Thyroid gland (tissue), 4 donors: ENCODE data around the gene PELI2. TPM values are rescaled to one million over a fixed set of nuclear protein-coding genes. Genes with fewer than 3 reads are reported as not detected.

Experiments used
- DNase-seq, 2 donors: peaks; one replicate each; pipeline ENCODE4 v3.0.0-alpha.2; 2019
- H3K27ac ChIP-seq, 3 donors: fragments of 200-600 bp; sonication (generic); 1 replicate in 2 of 3; 2 replicates in 1 of 3; pipeline ENCODE4 v1.5.1; 2016 to 2019; ENCODE audit warnings: mild to moderate bottlenecking in 1 of 3, moderate library complexity in 1 of 3
- H3K27me3 ChIP-seq: fragments of 200-600 bp; sonication (generic); one replicate; pipeline ENCODE4 v1.5.1; 2019
- H3K36me3 ChIP-seq, 2 donors: fragments of 200-600 bp; sonication (generic); one replicate each; pipeline ENCODE4 v1.5.1; 2016 to 2019
- H3K4me1 ChIP-seq, 2 donors: fragments of 200-600 bp; sonication (generic); one replicate each; pipeline ENCODE4 v1.5.1; 2017 to 2019
- H3K4me3 ChIP-seq, 3 donors: fragments of 200-600 bp; sonication (generic); replicated peaks in 1 of 3; 1 replicate in 2 of 3; 2 replicates in 1 of 3; pipeline ENCODE4 v1.5.1; 2016; ENCODE audit warnings: mild to moderate bottlenecking in 1 of 3
- H3K9me3 ChIP-seq: fragments of 200-600 bp; sonication (generic); one replicate; pipeline ENCODE4 v1.5.1; 2017
- CTCF ChIP-seq, 6 experiments: fragments of 200-600 bp in 3 of 6; fragments of 450-650 bp in 3 of 6; sonication (generic) in 3 of 6; IDR thresholded peaks; one replicate each; pipeline ENCODE4 v1.5.1; 2016 to 2019; ENCODE audit warnings: antibody characterized with exemption in 6 of 6, mild to moderate bottlenecking in 2 of 6, inconsistent platforms in 1 of 6, moderate library complexity in 1 of 6
- POLR2A ChIP-seq, 2 donors: fragments of 450-650 bp; IDR thresholded peaks; one replicate each; pipeline ENCODE4 v1.6.1; 2017; ENCODE audit warnings: antibody characterized with exemption in 2 of 2, mild to moderate bottlenecking in 2 of 2, moderate library complexity in 1 of 2
- WGBS, 2 donors: methylation state at CpG; one replicate each; pipeline ENCODE4 v1.1.5; 2017; 5-methylcytosine and 5-hydroxymethylcytosine counted together
- intact Hi-C: fragments of 100-400 bp; cut with DNase I; formaldehyde crosslinking; loops from one replicate; pipeline ENCODE4 v1.15.1; 2023
- total RNA-seq, 4 donors: library from RNA; depleted of rRNA; stranded (reverse); fragments of >200 nt; gene quantifications; one replicate each; pipeline ENCODE4 v1.2.3, GENCODE V29; 2016

The PELI2 gene
- total RNA-seq, 4 donors from 2014 or later, result 10.8 to 17.6 (median 13.6) TPM

- peaks cover 0 to 18% of the 10 kb centered on the region in 2 donors for H3K4me1 ChIP-seq
- intact Hi-C loops, result no loop called here
- no peaks in the 10 kb centered on the region for H3K36me3 ChIP-seq
- no peak for DNase-seq
- 95 to 100% methylated on average over 1 of the region's 1 CpG for WGBS, 2 donors
- H3K4me3 ChIP-seq, result no peak overlapping the region
- no peaks in the 10 kb centered on the region for H3K27me3 ChIP-seq
- H3K27ac ChIP-seq, result no peak overlapping the region
- H3K9me3 ChIP-seq, result no peaks in the 10 kb centered on the region
- no peak for TF ChIP-seq POLR2A (IDR thresholded peaks at IDR 0.05)
- no peak for TF ChIP-seq CTCF (IDR thresholded peaks at IDR 0.05)
These were observed 20.2 kb upstream of the PELI2 start for GRCh38 chr14:56098021-56098420.

- 66 to 69% methylated on average over 7 of the region's 7 CpGs for WGBS, 2 donors
- Histone ChIP-seq H3K27me3 (no peaks in the 10 kb centered on the region), H3K27ac (no peak overlapping the region), H3K36me3 (no peaks in the 10 kb centered on the region), H3K4me1 (peaks cover 0 to 18% of the 10 kb centered on the region in 2 donors), H3K4me3 (no peak overlapping the region), H3K9me3 (no peaks in the 10 kb centered on the region)
- no peak for TF ChIP-seq POLR2A (IDR thresholded peaks at IDR 0.05)
- TF ChIP-seq CTCF (IDR thresholded peaks at IDR 0.05), result no peak
- intact Hi-C loops, result no loop called here
- DNase-seq, result no peak
These were observed 19.0 kb upstream of the PELI2 start for GRCh38 chr14:56099081-56099797.

GRCh38 chr14:56100556-56100955 lies 17.7 kb upstream of the PELI2 start:
- no peak overlapping the region for H3K27ac ChIP-seq
- intact Hi-C loops, result no loop called here
- TF ChIP-seq POLR2A (IDR thresholded peaks at IDR 0.05) (no peak), CTCF (IDR thresholded peaks at IDR 0.05) (no peak)
- no peak overlapping the region for H3K4me3 ChIP-seq
- WGBS, 2 donors, result 46 to 65% methylated on average over 3 of the region's 3 CpGs
- no peaks in the 10 kb centered on the region for H3K9me3 ChIP-seq
- H3K36me3 ChIP-seq, result no peaks in the 10 kb centered on the region
- no peaks in the 10 kb centered on the region for H3K27me3 ChIP-seq
- peaks cover 0 to 18% of the 10 kb centered on the region in 2 donors for H3K4me1 ChIP-seq
- DNase-seq, result no peak

DNA sequence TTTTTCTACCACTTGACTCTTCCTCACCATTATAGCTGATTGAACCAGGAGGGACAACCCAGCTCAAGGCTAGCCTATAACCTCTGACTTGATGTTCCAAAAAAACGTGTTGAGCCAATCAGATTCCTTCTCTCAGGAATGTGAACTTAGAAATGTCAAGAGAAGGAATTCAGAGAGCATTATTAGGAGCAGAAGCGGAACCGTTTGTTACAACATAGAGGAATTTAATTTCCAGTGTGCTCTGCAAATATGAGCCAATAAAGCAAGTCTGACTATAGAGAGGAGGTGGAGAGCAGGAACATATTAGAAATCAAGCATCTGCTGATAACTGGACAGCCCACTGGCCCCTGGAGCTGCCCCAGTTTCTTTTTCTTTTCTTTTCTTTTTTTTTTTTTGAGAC lies 15.3 kb upstream of the PELI2 start:
- WGBS, 2 donors, result 64 to 73% methylated on average over 3 of the region's 3 CpGs
- Histone ChIP-seq H3K9me3 (no peaks in the 10 kb centered on the region), H3K27ac (no peak overlapping the region), H3K4me1 (peaks cover 0 to 18% of the 10 kb centered on the region in 2 donors), H3K36me3 (no peaks in the 10 kb centered on the region), H3K4me3 (no peak overlapping the region), H3K27me3 (no peaks in the 10 kb centered on the region)
- no peak for TF ChIP-seq POLR2A (IDR thresholded peaks at IDR 0.05)
- TF ChIP-seq CTCF (IDR thresholded peaks at IDR 0.05), result no peak
- intact Hi-C loops, result no loop called here
- DNase-seq, result no peak

- no peak for DNase-seq
- Histone ChIP-seq H3K27ac (no peak overlapping the region), H3K36me3 (no peaks in the 10 kb centered on the region), H3K4me3 (no peak overlapping the region), H3K27me3 (no peaks in the 10 kb centered on the region), H3K4me1 (no peaks in the 10 kb centered on the region), H3K9me3 (no peaks in the 10 kb centered on the region)
- TF ChIP-seq CTCF (IDR thresholded peaks at IDR 0.05) (no peak), POLR2A (IDR thresholded peaks at IDR 0.05) (no peak)
- intact Hi-C loops, result no loop called here
- 81 to 84% methylated on average over 5 of the region's 5 CpGs for WGBS, 2 donors
These were observed 10.6 kb upstream of the PELI2 start for GRCh38 chr14:56107615-56108014.
